ENCODE data around the gene SSX2IP.

Gene SSX2IP

DNA sequence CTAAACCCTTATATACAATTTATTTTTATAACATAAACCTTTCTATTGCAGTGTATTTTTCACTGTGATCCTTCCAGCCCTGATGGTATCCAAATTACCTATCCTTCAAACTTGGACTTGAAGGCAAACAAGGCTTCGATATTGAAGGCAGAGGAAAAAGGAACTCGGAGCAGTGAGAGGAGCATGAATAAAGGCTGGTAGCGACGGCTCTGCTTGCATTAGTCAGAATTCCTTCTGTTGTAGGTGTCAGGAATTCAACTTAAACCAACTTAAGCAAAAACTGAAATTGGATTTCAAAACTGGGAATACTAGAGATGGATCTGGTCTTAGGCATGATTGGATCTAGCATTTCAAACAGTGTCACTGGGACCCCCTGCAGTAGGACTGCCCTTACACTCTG, 17.8 kb upstream of the SSX2IP start:
- no peak for FAIRE-seq

DNA sequence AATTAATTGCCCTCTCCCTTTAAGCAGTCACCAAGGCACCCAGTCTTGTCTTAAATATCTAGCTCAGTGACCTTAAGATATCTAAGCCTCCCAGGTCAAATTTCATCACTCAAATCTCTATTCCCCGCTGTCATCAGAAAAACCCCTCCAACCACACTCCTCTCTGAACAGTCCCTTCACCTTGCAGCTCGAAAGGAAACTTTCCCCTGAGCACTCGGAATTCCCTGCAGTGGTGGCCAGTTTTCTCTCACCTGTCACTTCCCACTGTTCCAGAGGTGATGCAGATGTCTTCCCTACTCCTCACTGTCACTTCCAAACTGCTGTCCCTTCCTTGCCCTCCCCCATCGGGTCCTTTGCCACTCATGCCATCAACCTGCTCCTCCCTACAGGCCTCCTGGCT, 15.3 kb upstream of the SSX2IP start:
- no peak for FAIRE-seq

GRCh38 chr1:84704872-84705417, 14.7 kb upstream of the SSX2IP start:
- no peak for FAIRE-seq

DNA sequence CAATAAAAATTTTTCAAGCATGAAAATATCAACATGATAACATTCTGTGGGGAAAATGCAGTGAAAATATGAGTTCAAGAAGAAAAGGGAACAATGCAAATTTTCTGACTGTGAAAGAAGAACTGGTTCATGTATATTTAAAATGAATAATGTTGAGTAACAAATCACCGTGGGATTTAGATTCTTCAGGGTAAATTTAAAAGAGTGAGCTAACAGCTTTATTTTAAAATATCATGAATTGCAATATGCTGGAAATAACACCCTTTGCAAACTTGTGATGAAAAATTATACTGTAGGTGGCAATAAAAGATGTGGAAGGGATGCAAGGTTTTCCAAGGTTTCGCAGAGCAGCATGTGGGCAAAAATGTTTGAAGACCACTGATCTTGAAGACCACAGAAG, 13.2 kb upstream of the SSX2IP start:
- FAIRE-seq, result no peak

GRCh38 chr1:84702143-84702542, 11.9 kb upstream of the SSX2IP start:
- FAIRE-seq, result no peak

DNA sequence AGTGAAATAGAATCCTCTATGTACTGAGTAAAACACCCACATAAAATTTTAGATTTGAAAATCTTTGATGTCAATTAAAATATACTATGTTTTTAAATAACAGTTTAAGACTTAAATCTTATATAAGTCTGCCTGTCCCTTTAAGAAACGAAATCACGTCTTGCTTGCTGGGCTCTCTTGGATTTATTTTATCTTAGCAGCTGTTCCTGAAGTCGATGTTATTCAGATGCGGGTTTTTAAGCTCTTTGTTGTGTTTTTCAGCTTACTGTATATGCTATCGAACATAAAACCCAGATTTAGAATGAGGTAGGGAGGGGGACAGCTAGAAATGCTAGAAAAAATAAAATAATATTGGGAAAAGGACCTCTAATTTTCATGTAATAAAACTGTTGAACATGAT, 11.1 kb upstream of the SSX2IP start:
- no peak for FAIRE-seq

DNA sequence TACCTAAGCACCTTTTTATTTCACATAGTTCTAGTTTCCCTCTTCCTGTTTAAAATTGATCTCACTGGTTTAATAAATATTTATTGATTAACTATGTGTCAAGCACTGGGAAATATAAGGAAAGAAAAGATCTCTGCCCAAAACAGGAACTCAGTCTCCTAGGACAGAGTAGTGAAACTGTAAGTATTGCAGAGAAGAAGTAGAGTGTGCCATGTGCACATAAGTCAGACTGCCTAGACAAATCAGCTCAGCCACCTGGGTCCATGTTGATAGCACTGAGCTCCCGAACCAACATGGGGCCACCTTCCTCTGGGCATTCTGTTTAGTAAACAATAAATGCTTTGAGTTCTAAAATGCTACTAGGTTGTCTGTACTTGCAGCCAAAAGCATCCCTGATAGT, 9.8 kb upstream of the SSX2IP start:
- FAIRE-seq, result no peak

DNA sequence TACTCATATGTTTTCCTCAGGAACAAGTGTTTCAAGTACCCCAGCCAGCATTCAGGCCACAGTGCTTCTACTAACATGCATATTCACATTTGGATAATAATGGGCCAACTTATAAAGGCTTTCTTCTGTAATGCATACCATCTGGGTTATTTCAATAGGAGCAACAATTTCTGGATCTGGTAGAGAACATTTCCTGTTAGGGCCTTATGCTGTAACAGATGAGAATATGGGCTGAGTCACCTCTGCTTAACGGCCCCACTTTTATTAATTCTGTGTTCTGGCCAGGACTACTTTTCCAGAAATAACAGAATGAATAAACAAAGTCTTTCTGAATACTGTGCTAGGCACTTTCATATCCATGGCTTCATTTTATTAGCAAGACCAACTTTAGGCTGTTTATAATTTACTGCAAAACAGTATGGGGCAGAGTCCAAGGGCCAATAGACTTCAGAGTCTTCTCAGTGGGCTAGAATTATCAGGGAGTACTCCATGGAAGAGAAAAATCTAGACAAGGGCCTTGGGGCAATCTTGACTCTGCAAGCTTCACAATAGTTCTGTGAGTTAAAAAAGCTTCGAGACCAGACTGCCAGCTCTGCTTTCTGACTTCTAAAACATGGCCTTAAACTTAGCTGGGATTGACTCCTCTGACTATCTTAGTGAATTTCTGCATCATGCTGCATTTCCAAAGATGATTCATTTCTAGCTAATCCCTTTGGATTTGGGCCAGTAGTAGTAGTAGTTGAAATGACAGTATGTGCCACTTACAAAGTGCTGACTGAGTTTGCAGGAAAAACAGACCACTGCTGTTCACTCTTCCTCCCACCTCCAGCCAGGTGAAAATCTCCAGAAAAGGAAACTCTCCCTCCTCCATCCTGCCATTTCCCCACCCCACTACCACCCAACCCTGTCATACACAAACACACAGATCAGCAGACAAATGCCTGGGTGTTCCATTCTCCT, 8.2 kb upstream of the SSX2IP start:
- peak; percentile 74 for FAIRE-seq

- FAIRE-seq, result no peak
Observed at GRCh38 chr1:84693785-84694184, 3.5 kb upstream of the SSX2IP start.

DNA sequence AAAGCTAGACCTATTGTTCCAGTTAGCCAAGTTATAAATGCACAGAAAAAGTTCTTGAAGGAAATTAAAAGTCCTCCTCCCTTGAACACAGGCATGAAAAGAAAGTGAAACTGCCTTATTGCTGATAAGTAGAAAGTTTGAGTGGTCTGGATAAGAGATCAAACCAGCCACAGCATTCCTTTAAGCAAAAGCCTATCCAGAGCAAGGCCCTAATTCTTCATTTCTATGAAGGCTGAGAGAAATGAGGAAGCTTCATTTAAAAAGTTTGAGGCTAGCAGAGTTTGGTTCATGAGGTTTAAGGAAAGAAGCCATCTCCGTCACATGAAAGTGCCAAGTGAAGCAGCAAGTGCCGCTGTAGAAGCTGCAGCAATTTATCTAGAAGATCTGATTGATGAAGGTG, 2.7 kb upstream of the SSX2IP start:
- FAIRE-seq, result no peak

GRCh38 chr1:84692391-84692790, 2.1 kb upstream of the SSX2IP start:
- no peak for FAIRE-seq

GRCh38 chr1:84691122-84691783, 992 bp upstream of the SSX2IP start:
- no peak for FAIRE-seq

GRCh38 chr1:84689514-84690396, 506 bp downstream of the SSX2IP start:
- FAIRE-seq, result peak; percentile 51

- FAIRE-seq, result no peak
Observed at GRCh38 chr1:84688463-84689061, 1.7 kb downstream of the SSX2IP start.

DNA sequence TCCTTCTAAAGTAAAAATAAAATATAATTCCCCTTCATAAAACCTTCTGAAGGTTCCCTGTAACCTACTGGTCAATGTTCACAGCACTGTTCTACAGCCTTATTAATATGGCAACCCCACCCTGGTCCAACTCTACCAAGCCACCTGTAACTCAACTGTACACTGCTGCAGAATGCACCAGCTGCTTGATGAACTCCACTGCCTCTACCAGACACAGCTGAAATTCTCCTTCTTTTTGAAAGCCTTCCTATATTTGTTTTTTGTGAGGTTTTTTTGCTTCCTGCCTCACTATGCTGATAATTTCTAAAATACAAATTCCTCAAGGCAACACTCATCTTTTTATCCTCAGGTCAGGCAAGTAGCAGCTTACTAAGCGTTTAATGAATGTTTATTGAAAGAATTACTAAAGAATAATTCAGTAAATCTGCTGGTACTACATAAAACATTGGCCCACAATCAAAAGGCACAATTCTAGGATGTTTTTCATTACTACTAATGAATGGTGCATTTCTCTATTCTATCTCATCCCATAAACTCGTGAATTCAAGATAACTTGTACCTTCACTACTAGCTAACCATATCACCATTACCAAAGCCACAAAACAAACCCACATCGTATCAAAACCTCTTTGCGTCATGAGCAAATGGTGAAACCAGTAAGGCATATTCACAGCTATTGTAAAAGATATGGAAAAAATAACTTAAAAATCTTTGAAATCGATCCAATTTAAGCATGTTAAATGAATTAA, 2.4 kb downstream of the SSX2IP start:
- FAIRE-seq, result peak; percentile 17

GRCh38 chr1:84686223-84686622, 4.0 kb downstream of the SSX2IP start:
- FAIRE-seq, result no peak

GRCh38 chr1:84683508-84683907, 6.8 kb downstream of the SSX2IP start:
- no peak for FAIRE-seq

DNA sequence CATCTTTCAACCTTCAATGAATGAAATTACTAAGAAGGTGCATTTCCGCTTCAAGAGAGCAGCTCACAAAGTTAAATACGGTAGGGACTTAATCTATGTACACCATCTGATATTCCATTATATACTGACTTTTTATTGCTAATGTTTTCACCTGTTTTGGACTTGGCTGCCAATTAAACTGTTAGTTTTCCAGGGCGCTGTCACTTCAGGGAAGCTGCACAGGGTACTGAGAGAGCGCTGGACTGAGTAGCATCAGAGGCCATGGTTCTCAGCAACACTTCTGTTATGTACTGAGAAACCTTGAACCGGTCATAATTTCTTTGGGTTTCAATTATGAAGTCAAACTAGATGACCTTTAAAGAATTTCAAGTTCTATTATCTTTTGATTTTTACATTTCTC, 8.2 kb downstream of the SSX2IP start:
- no peak for FAIRE-seq

DNA sequence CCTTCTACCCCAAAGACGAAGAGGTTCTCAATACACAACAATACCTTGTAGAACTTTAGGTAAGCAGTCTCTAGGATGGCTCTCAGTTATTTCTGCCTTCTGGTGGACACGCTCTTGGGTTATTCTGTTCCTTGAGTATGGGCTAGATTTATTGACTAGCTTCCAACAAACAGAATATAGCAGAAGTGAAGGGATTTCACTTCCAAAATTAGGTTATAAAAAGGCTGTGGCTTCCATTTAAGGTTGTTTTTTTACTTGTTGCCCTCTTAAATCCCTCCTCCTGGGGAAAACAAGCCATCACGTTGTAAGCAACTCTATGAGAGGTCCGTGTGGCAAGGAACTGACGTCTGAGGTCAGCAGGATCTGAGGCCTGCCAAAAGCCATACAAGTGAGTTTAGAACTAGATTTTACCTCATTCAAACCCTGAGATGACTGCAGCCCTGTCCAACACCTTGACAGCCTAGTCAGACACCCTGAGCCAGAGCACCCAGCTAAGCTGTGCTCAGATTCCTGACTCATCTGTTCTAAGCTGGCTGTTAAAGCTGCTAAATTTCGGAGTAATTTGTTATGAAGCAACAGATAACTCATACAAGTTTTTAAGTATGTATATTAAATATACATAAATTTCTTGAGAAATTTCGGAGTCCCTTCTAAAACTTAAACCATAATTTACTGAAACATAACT, 12.7 kb downstream of the SSX2IP start:
- FAIRE-seq, result no peak

GRCh38 chr1:84675631-84676030, 14.6 kb downstream of the SSX2IP start:
- FAIRE-seq, result no peak

DNA sequence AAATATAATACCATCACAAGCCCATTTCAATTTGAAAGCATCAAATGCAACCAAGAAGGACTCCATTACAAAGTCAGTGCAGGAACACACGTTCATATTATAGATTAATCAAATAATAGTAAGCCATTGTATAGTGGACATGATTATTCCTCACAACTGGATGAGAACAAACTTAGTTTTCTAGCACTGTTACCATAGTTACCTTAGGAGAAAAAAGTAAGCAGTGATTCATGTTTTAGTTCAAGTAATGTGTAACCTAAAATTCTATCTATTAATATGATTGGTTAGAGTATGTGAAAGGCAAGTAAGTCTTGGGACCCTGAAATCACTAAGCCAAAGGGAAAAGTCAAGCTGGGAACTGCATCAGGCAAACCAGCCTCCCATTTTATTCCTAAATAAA, 15.2 kb downstream of the SSX2IP start:
- FAIRE-seq, result peak; percentile 41
